ENCODE results near the gene FKBP14.
A peak's percentile ranks its signal among the peaks of the same experiment; 100 is the strongest.

The FKBP14 gene

GRCh38 chr7:29977886-29978651, 48.4 kb downstream of the FKBP14 start:
- no peak overlapping the region for H2AFZ ChIP-seq (ENCODE audit: low read depth, low read length, severe bottlenecking)
- H3F3A ChIP-seq (ENCODE audit: insufficient read depth) = no peaks in the 10 kb centered on the region
- H3K9me2 ChIP-seq (replicated peaks; ENCODE audit: insufficient read depth, low read length) = no peaks in the 10 kb centered on the region
- H3K4me2 ChIP-seq (ENCODE audit: low read depth, low read length, poor library complexity, severe bottlenecking) = no peak overlapping the region
- H3K79me2 ChIP-seq (ENCODE audit: insufficient read depth, low read length) = no peaks in the 10 kb centered on the region
- H4K20me1 ChIP-seq (ENCODE audit: low read depth, low read length) = no peaks in the 10 kb centered on the region
- no peak for TF ChIP-seq EZH2phosphoT487 (conservative IDR thresholded peaks at IDR 0.05; ENCODE audit: low read length)
- peak; percentile 20 for TF ChIP-seq CTCF (IDR thresholded peaks at IDR 0.05; ENCODE audit: insufficient read depth, low read length, poor library complexity, severe bottlenecking)
- no peak overlapping the region for H3K4me3 ChIP-seq (ENCODE audit: insufficient read depth, low read length, poor library complexity, severe bottlenecking)
- no peak overlapping the region for H3K9ac ChIP-seq (ENCODE audit: low read length)
- H3K36me3 ChIP-seq (ENCODE audit: low read length) = no peaks in the 10 kb centered on the region
- H3K27me3 ChIP-seq (ENCODE audit: low read length) = no peaks in the 10 kb centered on the region
- H3K27ac ChIP-seq (ENCODE audit: low read depth, low read length) = no peak overlapping the region
- H3K9me3 ChIP-seq (ENCODE audit: insufficient read depth, low read length) = no peaks in the 10 kb centered on the region

- H4K20me1 ChIP-seq (ENCODE audit: low read depth, low read length) = no peaks in the 10 kb centered on the region
- no peak overlapping the region for H3K4me3 ChIP-seq (ENCODE audit: insufficient read depth, low read length, poor library complexity, severe bottlenecking)
- H3K9me3 ChIP-seq (ENCODE audit: insufficient read depth, low read length) = no peaks in the 10 kb centered on the region
- no peaks in the 10 kb centered on the region for H3K27me3 ChIP-seq (ENCODE audit: low read length)
- H3K79me2 ChIP-seq (ENCODE audit: insufficient read depth, low read length) = no peaks in the 10 kb centered on the region
- TF ChIP-seq CTCF (IDR thresholded peaks at IDR 0.05; ENCODE audit: insufficient read depth, low read length, poor library complexity, severe bottlenecking) = no peak
- TF ChIP-seq EZH2phosphoT487 (conservative IDR thresholded peaks at IDR 0.05; ENCODE audit: low read length) = no peak
- H3K9ac ChIP-seq (ENCODE audit: low read length) = no peak overlapping the region
- no peak overlapping the region for H3K4me2 ChIP-seq (ENCODE audit: low read depth, low read length, poor library complexity, severe bottlenecking)
- H3K27ac ChIP-seq (ENCODE audit: low read depth, low read length) = no peak overlapping the region
- H2AFZ ChIP-seq (ENCODE audit: low read depth, low read length, severe bottlenecking) = no peak overlapping the region
- no peaks in the 10 kb centered on the region for H3F3A ChIP-seq (ENCODE audit: insufficient read depth)
- no peaks in the 10 kb centered on the region for H3K36me3 ChIP-seq (ENCODE audit: low read length)
- no peaks in the 10 kb centered on the region for H3K9me2 ChIP-seq (replicated peaks; ENCODE audit: insufficient read depth, low read length)
Observed at GRCh38 chr7:29976673-29977415, 49.7 kb downstream of the FKBP14 start.

- no peak overlapping the region for H3K4me2 ChIP-seq (ENCODE audit: low read depth, low read length, poor library complexity, severe bottlenecking)
- no peaks in the 10 kb centered on the region for H3K9me3 ChIP-seq (ENCODE audit: insufficient read depth, low read length)
- no peaks in the 10 kb centered on the region for H3K27me3 ChIP-seq (ENCODE audit: low read length)
- H2AFZ ChIP-seq (ENCODE audit: low read depth, low read length, severe bottlenecking) = no peak overlapping the region
- H4K20me1 ChIP-seq (ENCODE audit: low read depth, low read length) = no peaks in the 10 kb centered on the region
- H3K9ac ChIP-seq (ENCODE audit: low read length) = no peak overlapping the region
- H3K36me3 ChIP-seq (ENCODE audit: low read length) = no peaks in the 10 kb centered on the region
- no peaks in the 10 kb centered on the region for H3F3A ChIP-seq (ENCODE audit: insufficient read depth)
- no peaks in the 10 kb centered on the region for H3K79me2 ChIP-seq (ENCODE audit: insufficient read depth, low read length)
- H3K27ac ChIP-seq (ENCODE audit: low read depth, low read length) = no peak overlapping the region
- H3K4me3 ChIP-seq (ENCODE audit: insufficient read depth, low read length, poor library complexity, severe bottlenecking) = no peak overlapping the region
- H3K9me2 ChIP-seq (replicated peaks; ENCODE audit: insufficient read depth, low read length) = no peaks in the 10 kb centered on the region
- no peak for TF ChIP-seq CTCF (IDR thresholded peaks at IDR 0.05; ENCODE audit: insufficient read depth, low read length, poor library complexity, severe bottlenecking)
- no peak for TF ChIP-seq EZH2phosphoT487 (conservative IDR thresholded peaks at IDR 0.05; ENCODE audit: low read length)
Observed at GRCh38 chr7:29976266-29976665, 50.2 kb downstream of the FKBP14 start.

Measured in SU-DHL-6 (cell line).